HEK293 (cell line): ENCODE data around the gene TMEM220.

Source experiments
- CTCF ChIA-PET: fragments of 350-600 bp; formaldehyde crosslinking; extraction: SDS; loops from one replicate; lab custom pipeline; 2021; ENCODE audit warnings: antibody characterized with exemption; lab: Yijun Ruan, JAX
- POLR2A ChIA-PET: fragments of 300-600 bp; formaldehyde crosslinking; extraction: SDS; loops from one replicate; lab custom pipeline; 2020; ENCODE audit warnings: antibody characterized with exemption, inconsistent platforms; lab: Yijun Ruan, JAX
- H3K27ac ChIP-seq: fragments of 200-500 bp; sonication (Bioruptor generic); 2 replicates; pipeline ENCODE4 v1.5.1; 2014; ENCODE audit warnings: low read depth, low read length, control low read depth, inconsistent platforms; ENCODE audit errors: extremely low read depth
- H3K36me3 ChIP-seq, 2 experiments: fragments of 200-500 bp in 1 of 2; sonication (Bioruptor generic) in 1 of 2; 1 replicate in 1 of 2; 2 replicates in 1 of 2; pipeline ENCODE4 v1.5.1; 2014 to 2017; ENCODE audit warnings: inconsistent platforms in 2 of 2, low read length in 2 of 2; ENCODE audit not compliant: control insufficient read depth in 2 of 2, insufficient read depth in 1 of 2
- H3K4me1 ChIP-seq: fragments of 200-500 bp; sonication (Bioruptor generic); 2 replicates; pipeline ENCODE4 v1.5.1; 2014; ENCODE audit warnings: mild to moderate bottlenecking, low read length, inconsistent platforms; ENCODE audit not compliant: control insufficient read depth, insufficient read depth
- H3K4me3 ChIP-seq: 2 replicates; pipeline ENCODE4 v1.5.1; 2011; ENCODE audit warnings: low read depth, mild to moderate bottlenecking, control low read depth, low read length, moderate library complexity
- H3K9me3 ChIP-seq: fragments of 200-500 bp; sonication (Bioruptor generic); 2 replicates; pipeline ENCODE4 v1.5.1; 2014; ENCODE audit warnings: low read depth, low read length, inconsistent platforms; ENCODE audit not compliant: control insufficient read depth, insufficient read depth
- ATF2 ChIP-seq: fragments of 450-650 bp; formaldehyde crosslinking; IDR thresholded peaks from 2 replicates; pipeline ENCODE4 v1.5.1; 2016; ENCODE audit warnings: missing biosample characterization, missing genetic modification characterization, low read depth
- FEZF1 ChIP-seq: fragments of 450-650 bp; formaldehyde crosslinking; IDR thresholded peaks from 2 replicates; pipeline ENCODE4 v1.5.1; 2016; ENCODE audit warnings: missing biosample characterization, missing genetic modification characterization
- PBX3 ChIP-seq: sonication (generic); formaldehyde crosslinking; IDR thresholded peaks from 2 replicates; pipeline ENCODE4 v1.8.1; 2022; ENCODE audit warnings: mild to moderate bottlenecking, moderate library complexity, missing genetic modification reagents
- ZBTB21 ChIP-seq: fragments of 450-650 bp; formaldehyde crosslinking; IDR thresholded peaks from 2 replicates; pipeline ENCODE4 v1.5.1; 2017; ENCODE audit warnings: missing biosample characterization, missing genetic modification characterization
- ZNF132 ChIP-seq: fragments of 450-650 bp; formaldehyde crosslinking; IDR thresholded peaks from 2 replicates; pipeline ENCODE4 v1.5.1; 2017; ENCODE audit warnings: missing biosample characterization, missing genetic modification characterization, borderline replicate concordance
- ZNF140 ChIP-seq: fragments of 450-650 bp; formaldehyde crosslinking; IDR thresholded peaks from 2 replicates; pipeline ENCODE4 v1.5.1; 2016; ENCODE audit warnings: missing biosample characterization, missing genetic modification characterization
- ZNF19 ChIP-seq: fragments of 450-650 bp; formaldehyde crosslinking; IDR thresholded peaks from 2 replicates; pipeline ENCODE4; 2016; ENCODE audit warnings: missing biosample characterization, missing genetic modification characterization, low read depth
- ZNF2 ChIP-seq: fragments of 450-650 bp; formaldehyde crosslinking; IDR thresholded peaks from 2 replicates; pipeline ENCODE4 v1.5.1; 2016; ENCODE audit warnings: missing biosample characterization, missing genetic modification characterization
- ZNF280D ChIP-seq: fragments of 450-650 bp; formaldehyde crosslinking; IDR thresholded peaks from 2 replicates; pipeline ENCODE4 v1.5.1; 2016; ENCODE audit warnings: missing biosample characterization, missing genetic modification characterization
- ZNF394 ChIP-seq: fragments of 450-650 bp; formaldehyde crosslinking; IDR thresholded peaks from 2 replicates; pipeline ENCODE4 v1.5.1; 2016; ENCODE audit warnings: missing biosample characterization, missing genetic modification characterization, mild to moderate bottlenecking, moderate library complexity, borderline replicate concordance
- ZNF518A ChIP-seq: fragments of 450-650 bp; formaldehyde crosslinking; conservative IDR thresholded peaks from 2 replicates; pipeline ENCODE4 v1.5.1; 2016; ENCODE audit warnings: low read depth, missing biosample characterization, missing genetic modification characterization
- ZNF529 ChIP-seq: fragments of 450-650 bp; formaldehyde crosslinking; IDR thresholded peaks from 2 replicates; pipeline ENCODE4 v1.5.1; 2017; ENCODE audit warnings: missing genetic modification characterization, missing biosample characterization; ENCODE audit not compliant: insufficient replicate concordance
- ZNF629 ChIP-seq: fragments of 450-650 bp; formaldehyde crosslinking; IDR thresholded peaks from 2 replicates; pipeline ENCODE4 v1.5.1; 2017; ENCODE audit warnings: missing biosample characterization, missing genetic modification characterization
- ZNF707 ChIP-seq: fragments of 450-650 bp; formaldehyde crosslinking; IDR thresholded peaks from 2 replicates; pipeline ENCODE4 v1.5.1; 2016; ENCODE audit warnings: missing biosample characterization, missing genetic modification characterization
- ZNF747 ChIP-seq: fragments of 450-650 bp; formaldehyde crosslinking; IDR thresholded peaks from 2 replicates; pipeline ENCODE4 v1.5.1; 2016; ENCODE audit warnings: missing biosample characterization, missing genetic modification characterization

The TMEM220 gene

GRCh38 chr17:10718547-10718946, 11.3 kb downstream of the TMEM220 start (continued):
- no peak for TF ChIP-seq ZNF518A (tag by site-specific recombination)
- TF ChIP-seq ZNF140 (tag by site-specific recombination), result no peak
- no peak for TF ChIP-seq ZNF280D (tag by site-specific recombination)
- TF ChIP-seq ZNF529 (tag by site-specific recombination), result no peak
- no peak for TF ChIP-seq FEZF1 (tag by site-specific recombination)
- TF ChIP-seq ZNF132 (tag by site-specific recombination), result no peak
- no peak for TF ChIP-seq PBX3
- no peak for TF ChIP-seq ZNF19
- TF ChIP-seq ZNF747, result no peak

- H3K9me3 ChIP-seq, result no peaks in the 10 kb centered on the region
- no peak overlapping the region for H3K4me3 ChIP-seq
- POLR2A ChIA-PET, result no interaction called here
- H3K27ac ChIP-seq, result no peak overlapping the region
- H3K4me1 ChIP-seq, result no peaks in the 10 kb centered on the region
- CTCF ChIA-PET, result interaction anchor here (0.6 to 1.0 kb wide), 2 partner anchors 9 to 1219 kb away, joined by 3 read pairs; no protein-coding TSS in a partner anchor
- H3K36me3 ChIP-seq, result peaks cover 3 to 16% of the 10 kb centered on the region in 2 experiments; a peak in 2 of 3 replicates
- TF ChIP-seq ZNF394 (no peak), ATF2 (tag by site-specific recombination) (peak; percentile 73), ZNF2 (tag by site-specific recombination) (no peak), ZNF629 (tag by site-specific recombination) (peak; percentile 80), ZNF707 (tag by site-specific recombination) (no peak), ZBTB21 (tag by site-specific recombination) (peak; percentile 89)
These were observed 13.6 kb downstream of the TMEM220 start for GRCh38 chr17:10716218-10716617.
